Measurements from ENCODE around the gene OSBPL6.

DNA sequence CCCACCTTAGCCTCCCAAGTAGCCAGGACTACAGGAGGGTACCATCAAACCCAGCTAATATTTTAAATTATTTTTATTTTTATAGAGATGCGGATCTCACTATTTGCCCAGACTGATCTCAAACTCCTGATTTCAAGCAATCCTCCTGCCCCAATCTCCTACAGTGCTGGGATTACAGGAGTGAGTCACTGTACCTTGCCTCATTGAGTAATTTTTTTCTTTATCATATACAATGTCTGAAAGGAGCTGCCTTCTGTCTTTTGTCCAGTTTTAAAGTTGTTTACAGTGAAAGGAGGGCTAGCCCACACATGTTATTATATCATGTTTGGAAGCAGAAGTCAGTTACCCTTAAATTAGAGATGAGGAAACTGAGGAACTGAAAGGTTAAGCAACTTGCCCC is 224.1 kb downstream of the OSBPL6 start:
- no peak for TF ChIP-seq POLR2A (IDR thresholded peaks at IDR 0.05)
- TF ChIP-seq, protein P1, sequence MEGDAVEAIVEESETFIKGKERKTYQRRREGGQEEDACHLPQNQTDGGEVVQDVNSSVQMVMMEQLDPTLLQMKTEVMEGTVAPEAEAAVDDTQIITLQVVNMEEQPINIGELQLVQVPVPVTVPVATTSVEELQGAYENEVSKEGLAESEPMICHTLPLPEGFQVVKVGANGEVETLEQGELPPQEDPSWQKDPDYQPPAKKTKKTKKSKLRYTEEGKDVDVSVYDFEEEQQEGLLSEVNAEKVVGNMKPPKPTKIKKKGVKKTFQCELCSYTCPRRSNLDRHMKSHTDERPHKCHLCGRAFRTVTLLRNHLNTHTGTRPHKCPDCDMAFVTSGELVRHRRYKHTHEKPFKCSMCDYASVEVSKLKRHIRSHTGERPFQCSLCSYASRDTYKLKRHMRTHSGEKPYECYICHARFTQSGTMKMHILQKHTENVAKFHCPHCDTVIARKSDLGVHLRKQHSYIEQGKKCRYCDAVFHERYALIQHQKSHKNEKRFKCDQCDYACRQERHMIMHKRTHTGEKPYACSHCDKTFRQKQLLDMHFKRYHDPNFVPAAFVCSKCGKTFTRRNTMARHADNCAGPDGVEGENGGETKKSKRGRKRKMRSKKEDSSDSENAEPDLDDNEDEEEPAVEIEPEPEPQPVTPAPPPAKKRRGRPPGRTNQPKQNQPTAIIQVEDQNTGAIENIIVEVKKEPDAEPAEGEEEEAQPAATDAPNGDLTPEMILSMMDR (IDR thresholded peaks at IDR 0.05): no peak

Data from lower leg skin (tissue), 3 donors.